GM19468 (cell line): ENCODE data around the gene PTPN4.
"Not testable (repeated sequence)": the region's sequence is repeated elsewhere in the genome, so short reads cannot be mapped to it uniquely, and the experiment has no call there.

ENCODE experiments used
- ATAC-seq: cut with Tn5 transposase; IDR thresholded peaks from one replicate; pipeline ENCODE4 v1.9.1; 2021; ENCODE audit warnings: mild to moderate bottlenecking, moderate library complexity, moderate number of reproducible peaks; ENCODE audit not compliant: unreplicated experiment; ENCODE audit errors: extremely low read depth

Gene PTPN4

DNA sequence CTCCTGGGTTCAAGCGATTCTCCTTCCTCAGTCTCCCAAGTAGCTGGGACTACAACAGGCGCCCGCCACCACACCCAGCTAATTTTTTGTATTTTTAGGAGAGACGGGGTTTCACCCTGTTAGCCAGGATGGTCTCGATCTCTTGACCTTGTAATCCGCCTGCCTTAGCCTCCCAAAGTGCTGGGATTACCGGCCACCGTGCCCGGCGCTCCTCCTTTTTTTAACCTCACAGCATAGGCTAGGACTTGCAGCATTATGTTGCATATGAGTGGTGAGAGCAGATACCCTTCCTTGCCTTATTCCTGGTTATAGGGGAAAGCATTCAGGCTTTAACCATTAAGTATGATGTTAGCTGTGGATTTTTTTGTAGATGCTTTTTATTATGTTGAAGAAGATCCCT, 42.3 kb downstream of the PTPN4 start:
- not testable (repeated sequence) for ATAC-seq

DNA sequence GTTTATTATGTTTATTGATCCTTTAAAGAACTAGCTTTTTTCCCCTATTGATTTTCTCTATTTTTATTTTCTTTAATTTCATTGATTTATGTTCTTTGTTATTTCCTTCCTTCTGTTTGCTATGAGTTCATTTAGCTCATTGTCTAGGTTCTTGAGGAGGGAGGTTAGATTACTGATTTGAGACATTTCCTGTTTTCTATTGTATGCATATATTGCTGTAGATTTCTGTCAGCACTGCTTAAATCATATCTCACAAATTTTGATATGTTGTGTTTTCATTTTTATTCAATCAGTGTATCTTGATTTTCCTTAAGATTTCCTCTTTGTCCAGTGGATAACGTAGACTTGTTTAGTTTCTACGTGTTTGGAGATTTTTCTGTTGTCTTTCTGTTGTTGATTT, 43.4 kb downstream of the PTPN4 start:
- no peak for ATAC-seq

DNA sequence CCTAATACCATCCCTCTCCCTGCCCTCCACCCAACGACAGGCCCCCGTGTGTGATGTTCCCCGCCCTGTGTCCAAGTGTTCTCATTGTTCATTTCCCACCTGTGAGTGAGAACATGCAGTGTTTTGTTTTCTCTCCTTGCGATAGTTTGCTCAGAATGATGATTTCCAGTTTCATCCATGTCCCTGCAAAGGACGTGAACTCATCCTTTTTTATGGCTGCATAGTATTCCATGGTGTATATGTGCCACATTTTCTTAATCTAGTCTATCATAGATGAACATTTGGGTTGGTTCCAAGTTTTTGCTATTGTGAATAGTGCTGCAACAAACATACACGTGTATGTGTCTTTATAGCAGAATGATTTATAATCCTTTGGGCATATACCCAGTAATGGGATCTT, 44.7 kb downstream of the PTPN4 start:
- ATAC-seq, result not testable (repeated sequence)

DNA sequence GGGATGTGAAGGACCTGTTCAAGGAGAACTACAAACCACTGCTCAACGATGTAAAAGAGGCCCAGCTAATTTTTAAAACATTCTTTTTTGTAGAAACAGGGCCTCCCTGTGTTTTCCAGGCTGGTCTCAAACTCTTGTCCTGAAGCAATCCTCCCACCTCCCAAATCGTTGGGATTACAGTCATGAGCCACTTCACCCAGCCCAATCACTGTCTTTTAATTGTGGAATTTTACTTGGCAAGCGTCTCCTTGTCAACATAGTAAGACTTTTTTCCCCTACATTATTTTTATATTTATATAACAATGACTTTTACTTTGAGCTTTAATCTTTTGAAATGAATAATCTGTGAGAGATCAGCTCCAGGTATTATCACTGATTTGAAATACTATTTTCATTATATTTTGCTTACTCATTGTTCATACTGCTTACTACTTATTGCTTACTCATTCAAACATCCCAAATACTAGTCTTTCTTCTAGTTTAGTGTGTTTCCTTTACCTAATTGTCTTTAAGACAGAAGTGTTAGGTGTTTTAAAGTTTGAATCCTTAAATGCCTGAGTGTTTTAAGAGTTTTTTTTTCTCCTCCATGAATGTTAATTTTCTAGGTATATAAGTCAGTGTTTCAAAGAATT, 48.9 kb downstream of the PTPN4 start:
- no peak for ATAC-seq

DNA sequence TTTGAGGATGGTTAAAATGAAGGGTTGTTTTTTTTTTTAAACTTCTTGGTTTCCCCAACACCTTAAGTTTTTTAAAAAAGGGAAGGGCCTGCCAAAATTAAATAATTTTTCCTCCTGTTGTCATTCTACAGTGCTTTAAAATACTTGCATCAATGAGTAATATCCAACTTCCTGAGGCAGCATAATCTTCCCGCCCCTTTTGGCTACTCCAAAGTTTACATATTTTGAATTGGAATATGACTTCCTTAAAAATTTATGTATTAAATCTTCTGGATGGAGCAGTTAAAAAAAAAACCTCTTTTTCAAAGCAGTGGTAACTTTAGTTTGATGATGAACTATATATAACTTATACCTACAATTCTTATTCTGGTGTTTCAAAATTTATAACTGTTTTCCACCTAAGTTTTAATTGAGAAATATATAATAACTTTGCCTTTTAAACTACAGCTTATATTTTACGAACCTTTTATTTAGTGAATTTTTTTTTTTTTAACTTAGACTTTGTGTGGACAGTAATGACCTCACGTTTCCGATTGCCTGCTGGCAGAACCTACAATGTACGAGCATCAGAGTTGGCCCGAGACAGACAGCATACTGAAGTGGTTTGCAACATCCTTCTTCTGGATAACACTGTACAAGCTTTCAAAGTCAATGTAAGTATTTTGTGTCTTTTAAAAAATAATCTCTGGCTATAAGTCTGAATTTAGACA, 49.8 kb downstream of the PTPN4 start:
- no peak for ATAC-seq

DNA sequence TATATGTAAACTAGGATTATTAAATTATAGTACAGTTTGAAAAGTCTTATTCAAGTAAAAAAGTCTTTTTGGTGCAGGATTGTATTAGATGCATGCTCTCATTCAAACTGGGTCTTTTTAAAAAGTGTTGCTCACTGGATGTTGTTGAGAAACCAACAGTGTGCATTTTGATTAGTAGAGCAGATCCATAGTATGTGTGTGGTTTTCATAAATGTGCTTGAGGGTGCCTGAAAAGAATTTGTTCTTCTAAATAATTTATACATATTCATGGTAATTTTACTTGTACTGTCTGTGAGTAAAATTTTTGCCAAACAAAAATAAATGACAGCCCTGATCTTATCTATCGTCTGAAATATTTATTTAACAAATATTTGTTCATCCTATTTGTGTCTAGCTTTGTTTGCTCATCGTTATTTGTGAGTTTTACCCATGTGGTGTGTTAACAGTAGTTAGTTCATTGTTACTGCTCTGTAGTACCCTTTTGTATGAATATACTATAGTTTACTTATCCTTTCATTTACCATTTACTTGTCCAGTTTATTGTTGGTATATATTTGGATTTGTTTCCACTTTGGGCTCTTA, 50.4 kb downstream of the PTPN4 start:
- ATAC-seq, result no peak

DNA sequence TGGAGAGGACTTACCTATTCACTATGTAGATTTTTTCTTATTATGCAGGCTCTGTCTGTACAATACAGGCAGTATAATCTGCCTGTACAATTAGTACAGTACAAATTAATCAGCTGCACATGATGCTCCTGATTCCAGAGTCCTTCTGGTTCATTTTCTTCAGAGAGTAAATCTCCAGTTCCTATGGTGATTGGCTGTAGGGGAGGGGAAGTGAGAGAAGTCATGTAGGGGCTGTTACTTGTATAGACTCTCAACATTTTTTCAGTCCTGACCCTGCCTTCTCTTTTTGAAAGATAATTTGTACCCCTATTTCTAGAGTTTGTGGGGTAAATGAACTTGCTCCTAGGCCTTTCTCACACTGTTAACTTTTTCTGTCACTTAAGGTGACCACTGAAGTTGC, 54.5 kb downstream of the PTPN4 start:
- ATAC-seq, result no peak

DNA sequence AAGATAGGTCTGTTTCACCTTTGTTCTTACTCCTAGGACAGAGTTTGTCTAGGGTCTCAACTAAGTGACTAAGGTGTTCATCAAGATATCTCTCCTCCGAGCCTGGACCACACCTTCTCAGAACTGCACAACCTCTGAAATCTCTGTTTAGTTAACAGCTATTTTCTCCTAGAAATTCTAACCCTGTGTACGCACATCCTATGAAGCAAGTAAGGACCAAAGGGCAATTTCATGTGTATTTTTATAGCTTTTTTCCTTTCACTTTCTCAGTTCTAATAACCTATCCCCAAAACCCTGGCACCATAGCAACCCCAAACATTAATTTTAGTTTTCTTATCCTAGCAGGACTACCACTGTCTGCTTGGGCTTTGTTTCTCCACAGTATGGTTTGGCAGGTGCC, 59.1 kb downstream of the PTPN4 start:
- no peak for ATAC-seq

DNA sequence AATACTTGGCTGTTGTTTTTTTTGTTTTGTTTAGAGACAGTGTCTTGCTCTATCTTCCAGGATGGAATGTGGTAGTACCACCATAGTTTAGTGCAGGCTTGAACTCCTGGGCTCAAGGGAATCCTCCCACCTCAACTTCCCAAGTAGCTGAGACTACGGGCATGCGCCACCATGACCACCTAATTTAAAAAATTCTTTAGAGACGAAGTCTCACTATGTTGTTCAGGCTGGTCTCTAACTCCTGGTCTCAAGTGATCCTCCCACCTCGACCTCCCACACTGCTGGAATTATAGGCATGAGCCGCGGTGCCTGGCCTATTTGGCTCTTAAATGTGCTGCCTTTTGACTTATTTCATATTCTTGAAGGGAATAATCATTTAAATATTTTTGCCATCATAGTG, 60.1 kb downstream of the PTPN4 start:
- no peak for ATAC-seq

DNA sequence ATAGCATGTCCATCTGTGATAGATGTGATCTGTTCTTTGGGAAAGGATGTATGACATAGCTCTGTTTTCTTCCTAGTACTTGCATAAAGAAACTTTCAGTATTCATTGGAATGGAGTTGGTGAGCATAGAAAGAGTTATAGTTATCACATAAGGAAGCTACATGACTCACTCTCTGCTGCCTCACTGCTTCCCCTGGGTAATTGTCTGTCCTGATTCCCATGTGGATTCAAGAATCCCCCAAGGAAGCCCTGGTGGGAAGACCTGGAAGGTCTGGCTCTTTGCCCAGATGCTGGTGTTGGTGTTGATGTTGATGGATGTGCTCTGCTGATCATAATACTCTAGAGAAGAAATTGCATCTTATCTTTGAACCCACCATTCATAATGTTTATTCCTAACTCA, 60.6 kb downstream of the PTPN4 start:
- ATAC-seq, result no peak

DNA sequence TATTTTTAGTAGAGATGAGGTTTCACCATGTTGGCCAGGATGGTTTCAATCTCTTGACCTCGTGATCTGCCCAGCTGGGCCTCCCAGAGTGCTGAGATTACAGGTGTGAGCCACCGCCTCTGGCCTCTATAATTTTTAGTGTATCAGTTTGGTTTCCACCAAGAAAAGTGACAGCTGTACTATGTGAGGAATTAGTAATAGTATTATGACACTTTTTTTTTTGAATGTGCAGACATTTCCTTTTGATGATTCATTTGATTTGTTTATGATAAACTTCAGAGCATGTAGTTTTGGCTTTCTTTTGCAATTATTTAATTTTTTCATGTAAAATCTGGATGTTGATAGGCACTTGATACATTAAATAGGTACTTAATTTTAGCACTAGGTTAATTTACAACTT, 61.5 kb downstream of the PTPN4 start:
- ATAC-seq, result no peak

DNA sequence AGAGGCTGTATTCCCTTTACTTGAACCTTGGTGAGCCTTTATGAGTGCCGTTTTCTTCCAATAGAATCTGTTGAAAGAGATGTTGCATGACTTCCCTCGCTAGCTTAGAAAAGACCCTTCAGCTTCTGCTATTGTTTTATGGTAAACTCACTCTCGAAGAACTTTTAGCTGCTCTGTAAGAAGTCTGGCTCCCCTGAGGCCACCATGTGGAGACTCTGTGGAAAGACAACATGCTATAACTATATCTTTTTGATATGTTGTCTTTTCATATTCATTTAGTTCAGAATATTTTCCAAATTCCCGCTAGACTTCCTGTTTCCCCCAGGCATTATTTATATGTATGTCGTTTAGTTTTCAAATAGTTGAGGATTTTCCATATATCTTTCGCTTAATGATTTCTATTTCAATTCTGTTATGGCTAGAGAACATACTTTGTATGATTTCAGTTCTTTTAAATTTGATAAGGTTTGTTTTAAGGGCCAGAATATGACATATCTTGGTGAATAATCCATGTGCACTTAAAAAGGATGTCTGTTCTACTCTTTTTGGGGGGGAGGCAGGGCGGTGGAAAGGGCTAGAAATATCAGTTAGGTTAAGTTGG, 64.1 kb downstream of the PTPN4 start:
- ATAC-seq, result no peak

DNA sequence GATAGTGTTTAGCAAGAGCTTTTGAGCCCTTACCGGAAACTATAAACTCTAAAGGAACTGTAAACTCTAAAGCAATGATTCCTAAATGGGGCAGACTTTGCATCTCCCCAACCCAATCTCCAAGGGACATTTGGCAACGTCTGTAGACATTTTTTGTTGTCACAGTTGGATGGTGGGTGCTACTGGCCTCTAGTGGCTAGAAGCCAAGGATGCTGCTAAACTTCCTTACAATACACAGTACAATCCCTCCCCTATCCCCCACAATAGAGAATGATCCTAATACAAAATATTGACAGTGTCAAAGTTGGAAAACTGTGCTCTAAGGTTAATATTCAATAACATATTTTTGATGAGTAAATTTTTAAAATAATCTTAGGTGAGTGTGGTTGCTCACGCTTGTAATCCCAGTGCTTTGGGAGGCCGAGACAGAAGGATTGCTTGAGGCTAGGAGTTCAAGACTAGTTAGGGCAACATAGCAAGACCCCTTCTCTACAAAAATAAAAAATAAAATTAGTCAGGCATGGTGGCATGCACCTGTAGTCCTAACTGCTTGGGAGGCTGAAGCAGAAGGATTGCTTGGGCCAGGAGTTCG, 66.7 kb downstream of the PTPN4 start:
- ATAC-seq, result no peak

DNA sequence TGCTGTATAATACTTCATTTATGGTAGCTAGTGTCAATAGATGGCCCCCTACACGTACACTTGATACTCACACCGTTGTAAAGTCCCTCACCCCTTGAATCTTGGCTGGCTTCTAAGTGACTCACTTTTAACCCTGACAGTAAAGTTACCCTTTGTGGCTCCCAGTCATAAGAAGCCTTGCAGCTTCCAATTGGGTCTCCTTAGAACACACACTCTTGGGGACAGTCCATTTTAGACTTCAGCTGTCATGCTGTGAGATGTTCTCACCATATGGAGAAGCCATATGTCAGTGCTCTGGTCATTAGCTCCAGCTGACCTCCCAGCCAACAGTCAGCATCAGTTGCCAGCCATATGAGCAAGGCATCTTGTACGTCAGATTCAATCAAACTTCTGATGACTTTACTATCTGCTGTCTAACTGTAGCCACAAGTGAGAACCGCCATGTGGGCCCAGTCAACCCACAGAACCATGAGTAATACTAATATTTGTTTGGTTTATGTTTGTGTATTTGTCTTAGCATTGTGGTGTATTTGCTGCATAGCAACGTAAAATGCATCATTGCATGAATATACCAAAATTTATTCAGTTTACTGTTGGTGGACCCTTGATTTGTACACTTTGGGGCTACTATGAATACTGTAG, 68.3 kb downstream of the PTPN4 start:
- ATAC-seq, result no peak

DNA sequence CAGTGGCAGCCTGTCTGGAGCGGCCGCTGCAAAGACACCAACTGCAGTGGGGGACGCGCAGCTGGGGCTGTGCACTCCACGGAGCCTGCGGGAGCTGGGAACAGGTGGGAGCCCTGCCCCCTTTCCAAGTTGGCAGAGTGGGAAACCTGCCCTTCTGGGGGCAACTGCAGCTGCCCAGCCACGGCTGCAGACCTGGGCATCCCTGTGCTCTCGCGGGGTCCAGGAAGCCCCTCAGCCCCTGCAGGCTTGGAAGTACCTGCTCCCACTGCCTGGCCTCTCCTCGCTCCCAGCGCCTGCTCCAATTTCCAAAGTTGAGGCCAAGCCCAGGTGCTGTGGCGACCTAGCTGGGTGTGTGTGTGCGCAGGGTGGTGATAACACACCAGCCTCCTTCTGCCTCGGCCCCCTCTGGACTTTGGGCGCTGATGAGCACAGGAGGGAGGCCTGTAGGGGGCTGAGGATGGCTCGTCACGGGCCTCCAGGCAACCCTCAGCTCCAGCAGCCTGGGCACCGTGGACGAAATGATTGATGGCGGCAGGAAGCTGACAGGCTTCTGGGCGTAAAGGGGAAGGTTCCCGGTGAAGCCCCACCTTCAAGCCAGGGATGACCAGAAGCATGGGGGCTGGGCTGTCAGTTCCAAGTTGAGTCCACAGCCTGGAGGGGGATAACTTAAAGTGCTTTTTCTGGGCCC, 76.9 kb downstream of the PTPN4 start:
- no peak for ATAC-seq

DNA sequence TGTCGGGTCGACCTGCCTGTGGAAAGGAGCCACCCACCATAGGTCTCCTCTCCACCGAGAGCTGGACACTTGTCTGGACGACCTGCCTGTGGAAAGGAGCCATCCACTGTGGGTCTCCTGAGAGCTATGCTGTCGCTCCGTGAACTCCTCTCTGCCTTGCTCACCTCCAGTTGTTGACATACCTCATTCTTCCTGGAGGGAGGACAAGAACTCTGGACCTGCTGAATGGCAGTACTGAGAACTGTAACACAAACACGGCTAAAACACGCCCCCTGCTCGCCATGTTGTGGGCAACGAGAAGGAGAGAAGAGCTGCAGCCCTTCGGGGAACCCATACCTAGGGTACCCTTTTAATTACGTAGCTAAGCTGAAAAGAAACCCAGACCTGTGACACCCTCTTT, 77.6 kb downstream of the PTPN4 start:
- ATAC-seq, result no peak

DNA sequence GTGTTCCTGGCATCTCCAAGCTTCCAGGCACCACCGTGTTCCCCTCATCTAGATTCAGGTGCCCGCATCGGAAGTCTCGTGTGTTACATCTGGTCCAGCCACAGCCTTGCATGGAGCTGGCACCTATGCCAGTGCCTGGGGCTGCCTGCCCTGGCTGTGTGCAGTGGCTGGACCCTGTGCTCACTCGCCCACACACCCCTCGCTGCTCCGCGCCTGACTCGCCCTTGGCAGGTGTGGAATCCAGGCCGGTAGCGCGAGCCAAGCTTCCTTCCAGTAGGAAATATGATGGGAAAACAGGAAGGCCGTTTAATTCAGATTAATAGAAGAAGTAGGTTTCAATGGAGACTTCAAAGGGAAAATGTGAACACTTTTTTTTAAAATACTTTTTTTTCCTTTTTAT, 78.0 kb downstream of the PTPN4 start:
- no peak for ATAC-seq

DNA sequence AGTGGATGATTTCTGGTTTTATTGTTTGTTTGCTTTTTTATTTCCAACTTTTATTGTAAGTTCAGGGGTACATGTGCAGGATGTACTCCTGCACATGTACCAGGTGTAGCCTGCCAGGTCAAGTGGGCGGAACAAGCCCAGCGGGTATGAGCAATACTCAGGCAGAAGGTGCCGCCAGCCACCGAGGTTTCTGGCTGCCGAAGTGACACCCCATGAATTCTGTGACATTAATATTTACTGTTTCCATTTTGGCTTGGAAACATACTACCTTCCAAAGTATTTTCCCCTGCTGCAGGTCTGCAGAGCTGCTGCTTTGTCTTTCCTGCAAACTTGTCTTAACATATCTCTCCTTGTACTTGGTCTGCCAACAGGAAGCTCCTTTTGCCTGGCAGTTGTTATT, 78.5 kb downstream of the PTPN4 start:
- ATAC-seq, result no peak

DNA sequence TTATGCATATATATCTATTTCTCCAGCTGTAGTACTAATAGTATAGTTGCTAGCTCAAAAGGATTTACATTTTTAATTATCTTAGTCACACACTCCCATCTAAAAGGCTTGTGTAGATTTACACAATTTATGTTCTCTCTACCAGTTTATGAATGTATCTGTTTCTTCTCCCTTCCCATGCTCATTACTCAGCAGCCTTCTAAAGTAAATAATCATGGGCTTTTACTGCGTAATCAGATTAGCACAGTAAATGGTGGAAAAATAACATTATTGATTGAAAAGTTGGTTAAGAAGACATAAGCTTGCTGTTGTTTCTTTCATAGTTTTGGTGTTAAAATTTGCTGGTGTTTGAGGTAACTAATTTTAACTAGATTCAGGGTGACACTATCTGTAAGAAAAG, 81.8 kb downstream of the PTPN4 start:
- no peak for ATAC-seq

DNA sequence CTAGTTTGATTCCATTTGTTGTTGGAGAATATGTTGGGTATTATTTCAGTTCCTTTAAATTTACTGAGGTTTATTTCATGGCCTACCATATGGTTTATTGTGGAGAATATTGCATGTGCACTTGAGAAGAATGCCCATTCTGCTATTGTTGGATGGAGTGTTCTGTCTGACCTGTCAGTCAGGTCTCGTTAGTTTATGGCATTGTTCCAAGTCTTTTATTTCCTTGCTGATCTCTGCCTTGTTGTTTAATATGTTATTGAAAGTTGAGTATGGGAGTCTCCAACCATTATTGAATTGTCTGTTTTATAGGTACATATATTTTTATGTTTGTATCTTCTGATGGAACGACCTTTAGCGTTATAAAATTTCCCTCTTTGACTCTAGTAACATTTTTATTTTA, 86.3 kb downstream of the PTPN4 start:
- no peak for ATAC-seq
